Aorta (tissue), 5 donors: Measurements from ENCODE around the gene CCDC40. TPM values are rescaled to one million over a fixed set of nuclear protein-coding genes. Genes with fewer than 3 reads are reported as not detected.

ENCODE experiments used
- ATAC-seq: fragments of 200-7000 bp; cut with Tn5 transposase; one replicate; pipeline ENCODE4 v1.9.1; 2022; ENCODE audit warnings: moderate library complexity; ENCODE audit not compliant: low FRiP score
- DNase-seq, 2 donors: peaks; one replicate each; pipeline ENCODE4 v3.0.0-alpha.2; 2020
- H3K27ac ChIP-seq, 2 donors: one replicate each; pipeline ENCODE4 v1.5.1; 2013; ENCODE audit warnings: low read length in 2 of 2, mild to moderate bottlenecking in 2 of 2, moderate library complexity in 2 of 2, control low read depth in 1 of 2, inconsistent platforms in 1 of 2, low read depth in 1 of 2
- H3K27me3 ChIP-seq, 2 donors: one replicate each; pipeline ENCODE4 v1.6.1; 2013; ENCODE audit warnings: control low read depth in 1 of 2, low read length in 1 of 2, mild to moderate bottlenecking in 1 of 2, moderate library complexity in 1 of 2; ENCODE audit not compliant: insufficient read depth in 2 of 2, control insufficient read depth in 1 of 2
- H3K36me3 ChIP-seq, 2 donors: one replicate each; pipeline ENCODE4 v1.6.1; 2013; ENCODE audit warnings: control low read depth in 1 of 2, low read length in 1 of 2, mild to moderate bottlenecking in 1 of 2; ENCODE audit not compliant: insufficient read depth in 2 of 2, control insufficient read depth in 1 of 2
- H3K4me1 ChIP-seq, 2 donors: one replicate each; pipeline ENCODE4 v1.6.1; 2013; ENCODE audit warnings: low read length in 2 of 2, control low read depth in 1 of 2, mild to moderate bottlenecking in 1 of 2, moderate library complexity in 1 of 2; ENCODE audit not compliant: insufficient read depth in 2 of 2, control insufficient read depth in 1 of 2
- H3K4me3 ChIP-seq, 2 donors: one replicate each; pipeline ENCODE4 v1.5.1; 2013; ENCODE audit warnings: low read length in 2 of 2, control low read depth in 1 of 2, mild to moderate bottlenecking in 1 of 2
- H3K9me3 ChIP-seq: one replicate; pipeline ENCODE4 v1.6.1; 2013; ENCODE audit warnings: mild to moderate bottlenecking, low read length; ENCODE audit not compliant: control insufficient read depth
- WGBS, 2 donors: extraction: QIAGEN DNeasy Blood & Tissue Kit; methylation state at CpG; one replicate each; pipeline ENCODE4 v1.1.7; 2013; 5-methylcytosine and 5-hydroxymethylcytosine counted together
- intact Hi-C, 2 donors: fragments of 100-400 bp; cut with DNase I; formaldehyde crosslinking; loops; one replicate each; pipeline versions ENCODE4 v1.14.2 to v1.15.0; 2022
- polyA plus RNA-seq, 2 donors: library from polyadenylated mRNA; stranded (reverse); fragments of 200-250 nt; gene quantifications; one replicate each; pipeline ENCODE4 v1.2.3, GENCODE V29; 2013
- total RNA-seq, 2 donors: library from RNA; stranded (reverse); fragmentation: NEBNext Ultra II Directional; extraction: Animal tissue kit (Norgen Biotek cat#: 25700); gene quantifications; one replicate each; pipeline ENCODE4 v1.2.1, GENCODE V29; 2021
- donor health status: healthy with polysubstance abuse.
- donor health status: Bipolar disorder and iron deficiency.
- donor health status: DM: no; HTN: no; CAD: no.
- donor health status: DM: no; HTN: no; CAD: no.
- donor health status: DM: yes; HTN: yes; CAD: no.

The CCDC40 gene
- total and polyA plus RNA-seq, 4 donors: 2.6 to 11.3 (median 5.1) TPM

DNA sequence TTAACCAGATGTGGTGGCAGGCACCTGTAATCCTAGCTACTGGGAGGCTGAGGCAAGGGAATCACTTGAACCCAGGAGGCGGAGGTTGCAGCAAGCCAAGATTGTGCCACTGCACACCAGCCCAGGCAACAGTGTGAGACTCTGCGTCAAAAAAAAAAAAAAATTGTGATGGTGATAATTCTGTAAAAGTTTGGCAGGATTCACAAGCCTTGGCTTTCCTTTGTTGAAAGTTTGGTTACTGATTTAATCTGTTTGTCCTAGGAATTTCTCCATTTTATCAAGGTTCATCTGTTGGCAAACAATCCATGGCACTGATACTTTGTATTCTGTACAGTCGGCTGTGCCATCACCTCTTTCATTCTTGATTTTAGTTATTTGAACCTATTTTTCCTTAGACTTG lies 94.5 kb downstream of the CCDC40 start:
- H3K4me3 ChIP-seq: no peak overlapping the region
- intact Hi-C loops: no loop called here
- peaks cover 0 to 2% of the 10 kb centered on the region in 2 donors for H3K36me3 ChIP-seq
- no peaks in the 10 kb centered on the region for H3K4me1 ChIP-seq
- DNase-seq (no peak), ATAC-seq (no peak)
- no peak overlapping the region for H3K27ac ChIP-seq
- WGBS, 2 donors: 82 to 85% methylated on average over 3 of the region's 3 CpGs
- H3K9me3 ChIP-seq: no peaks in the 10 kb centered on the region
- H3K27me3 ChIP-seq: peaks cover 0 to 2% of the 10 kb centered on the region in 2 donors

GRCh38 chr17:80132906-80133625 lies 96.6 kb downstream of the CCDC40 start:
- H3K4me1 ChIP-seq: no peaks in the 10 kb centered on the region
- H3K27ac ChIP-seq: no peak overlapping the region
- H3K36me3 ChIP-seq: peaks cover 6 to 7% of the 10 kb centered on the region in 2 donors
- H3K27me3 ChIP-seq: no peaks in the 10 kb centered on the region
- ATAC-seq (no peak), DNase-seq (no peak)
- WGBS, 2 donors: 78 to 81% methylated on average over 5 of the region's 5 CpGs
- H3K4me3 ChIP-seq: no peak overlapping the region
- intact Hi-C loops: no loop called here
- H3K9me3 ChIP-seq: no peaks in the 10 kb centered on the region

GRCh38 chr17:80133626-80133970 lies 97.2 kb downstream of the CCDC40 start:
- WGBS, 2 donors: 90 to 94% methylated on average over 6 of the region's 6 CpGs
- Histone ChIP-seq H3K4me3 (no peak overlapping the region), H3K27ac (no peak overlapping the region), H3K36me3 (peaks cover 7 to 8% of the 10 kb centered on the region in 2 donors), H3K27me3 (no peaks in the 10 kb centered on the region), H3K4me1 (no peaks in the 10 kb centered on the region), H3K9me3 (no peaks in the 10 kb centered on the region)
- ATAC-seq (no peak), DNase-seq (no peak)
- intact Hi-C loops: no loop called here

DNA sequence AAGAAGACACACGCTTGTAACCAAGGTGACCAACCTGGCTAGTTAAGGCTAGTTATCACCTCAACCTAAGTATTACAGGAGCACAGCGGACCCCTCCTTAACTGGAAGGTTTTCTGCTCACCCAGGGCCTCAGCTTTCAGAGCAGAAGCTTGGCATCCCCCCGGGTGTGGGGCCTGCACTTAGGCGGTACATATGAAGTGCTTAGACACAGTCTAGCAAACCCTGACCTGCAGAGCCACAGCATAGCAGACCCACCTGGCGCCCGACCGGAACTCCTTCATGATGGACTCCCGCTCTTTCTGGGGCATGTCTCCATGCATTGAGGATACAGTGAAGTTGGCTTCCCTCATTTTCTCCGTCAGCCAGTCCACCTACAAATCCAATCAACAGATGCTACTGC lies 100.7 kb downstream of the CCDC40 start:
- ATAC-seq: no peak
- no peak overlapping the region for H3K4me3 ChIP-seq
- intact Hi-C loops: no loop called here
- DNase-seq: no peak
- H3K9me3 ChIP-seq: no peaks in the 10 kb centered on the region
- no peaks in the 10 kb centered on the region for H3K4me1 ChIP-seq
- no peaks in the 10 kb centered on the region for H3K27me3 ChIP-seq
- H3K36me3 ChIP-seq: peaks cover 7 to 15% of the 10 kb centered on the region in 2 donors
- WGBS, 2 donors: 94 to 95% methylated on average over 9 of the region's 9 CpGs
- no peak overlapping the region for H3K27ac ChIP-seq

DNA sequence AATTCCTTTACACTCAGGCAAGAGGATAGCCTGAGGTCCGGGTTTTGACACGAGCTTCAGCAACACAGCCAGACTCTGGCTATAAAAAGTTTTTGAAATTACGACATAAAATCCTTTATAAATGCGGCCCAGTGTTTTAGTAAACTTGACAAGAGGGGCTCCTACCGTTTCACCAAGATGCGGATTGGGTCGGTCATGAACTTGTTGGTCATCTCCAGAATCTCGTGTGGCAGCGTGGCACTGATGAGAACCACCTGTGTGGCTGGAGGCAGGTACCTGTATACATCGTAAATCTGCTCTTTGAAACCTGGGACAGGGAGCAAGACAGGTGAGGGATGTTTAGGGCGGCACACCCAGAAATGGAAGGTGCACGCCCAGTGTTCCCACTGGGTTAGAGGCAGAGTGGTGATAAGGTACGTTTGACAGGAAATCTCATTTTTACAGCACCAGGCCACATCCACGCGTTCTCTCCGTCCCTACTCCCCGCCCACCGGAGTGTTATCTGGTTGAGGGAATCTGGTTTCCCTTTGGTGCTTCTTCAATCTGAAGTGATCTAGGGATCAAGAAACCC lies 102.5 kb downstream of the CCDC40 start:
- WGBS, 2 donors: 90 to 92% methylated on average over 18 of the region's 18 CpGs
- Histone ChIP-seq H3K4me1 (no peaks in the 10 kb centered on the region), H3K4me3 (no peak overlapping the region), H3K27me3 (no peaks in the 10 kb centered on the region), H3K36me3 (peaks cover 12 to 17% of the 10 kb centered on the region in 2 donors), H3K27ac (no peak overlapping the region), H3K9me3 (no peaks in the 10 kb centered on the region)
- ATAC-seq: no peak
- intact Hi-C loops: no loop called here
- no peak for DNase-seq

DNA sequence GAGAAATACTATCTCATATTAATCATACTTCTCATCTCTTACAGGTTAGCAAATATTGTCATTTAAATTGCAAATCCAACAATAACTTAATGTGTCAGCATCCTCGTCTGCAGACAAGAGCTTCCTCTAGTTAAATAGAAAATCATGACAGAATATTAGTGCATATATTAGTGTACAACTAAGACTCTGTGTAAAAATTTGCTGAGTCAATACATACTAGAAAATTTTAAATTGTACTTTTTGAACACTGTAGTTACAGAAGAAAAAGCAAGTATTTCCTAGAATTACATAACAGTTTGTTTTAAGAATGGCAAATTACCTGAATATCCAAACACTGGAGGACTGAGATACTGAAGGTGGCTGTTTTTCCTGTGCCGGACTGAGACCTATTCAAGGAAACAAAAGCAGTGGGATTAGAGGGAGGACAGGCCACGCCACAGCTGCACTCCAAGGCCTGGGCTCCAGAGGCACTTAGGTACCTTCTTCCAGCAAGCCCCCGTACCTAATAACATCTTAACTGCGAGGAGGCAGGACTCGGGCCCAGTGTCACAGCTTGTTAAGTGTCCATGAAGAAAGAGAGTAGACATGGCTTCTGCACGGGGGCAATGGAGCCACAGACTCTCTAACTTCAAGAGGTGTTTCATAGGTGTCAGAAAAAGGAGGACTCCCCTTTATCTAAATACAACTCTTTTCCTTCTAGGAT lies 105.2 kb downstream of the CCDC40 start:
- Histone ChIP-seq H3K27me3 (no peaks in the 10 kb centered on the region), H3K36me3 (peaks cover 8 to 17% of the 10 kb centered on the region in 2 donors), H3K27ac (no peak overlapping the region), H3K9me3 (no peaks in the 10 kb centered on the region), H3K4me1 (peaks cover 0 to 2% of the 10 kb centered on the region in 2 donors), H3K4me3 (no peak overlapping the region)
- WGBS, 2 donors: 92 to 94% methylated on average over 7 of the region's 7 CpGs
- intact Hi-C loops: loop anchor here in 1 of 2 donors (10.0 kb wide), 1 partner anchor 113 kb away; no protein-coding TSS in a partner anchor
- ATAC-seq (no peak), DNase-seq (no peak)

- Histone ChIP-seq H3K27me3 (no peaks in the 10 kb centered on the region), H3K4me3 (no peak overlapping the region), H3K36me3 (peaks cover 8 to 13% of the 10 kb centered on the region in 2 donors), H3K4me1 (peaks cover 0 to 2% of the 10 kb centered on the region in 2 donors), H3K9me3 (no peaks in the 10 kb centered on the region), H3K27ac (no peak overlapping the region)
- intact Hi-C loops: loop anchor here in 1 of 2 donors (10.0 kb wide), 1 partner anchor 112 kb away; no protein-coding TSS in a partner anchor
- DNase-seq (no peak), ATAC-seq (no peak)
- 78 to 86% methylated on average over 6 of the region's 6 CpGs for WGBS, 2 donors
These were observed 106.5 kb downstream of the CCDC40 start for GRCh38 chr17:80142929-80143328.

- H3K27me3 ChIP-seq: no peaks in the 10 kb centered on the region
- H3K4me1 ChIP-seq: peaks cover 0 to 2% of the 10 kb centered on the region in 2 donors
- ATAC-seq: no peak
- peak overlapping the region in 1 of 2 donors; percentile 79 for H3K4me3 ChIP-seq
- 43 to 47% methylated on average over 10 of the region's 10 CpGs for WGBS, 2 donors
- H3K9me3 ChIP-seq: no peaks in the 10 kb centered on the region
- H3K36me3 ChIP-seq: peaks cover 2 to 8% of the 10 kb centered on the region in 2 donors
- H3K27ac ChIP-seq: no peak overlapping the region
- intact Hi-C loops: loop anchor here (5.0 to 10.0 kb wide), 2 partner anchors 43 to 109 kb away; partner anchors contain the start of gene GAA (in 1 of the 2)
- no peak for DNase-seq
These were observed 108.9 kb downstream of the CCDC40 start for GRCh38 chr17:80145076-80146075.
